PC-3 (cell line): ENCODE measurements around the gene ROCK1. TPM values are rescaled to one million over a fixed set of nuclear protein-coding genes. Genes with fewer than 3 reads are reported as not detected.

Experiments
- ATAC-seq: fragments of 200-7000 bp; cut with Tn5 transposase; 2 replicates; pipeline ENCODE4 v1.9.1; 2020; ENCODE audit warnings: mild to moderate bottlenecking, moderate library complexity
- BruUV-seq: library from RNA; stranded (reverse); fragments of 400-500 nt; replicated peaks from 2 replicates; lab custom pipeline; 2021; lab: Mats Ljungman, UMichigan
- CTCF ChIA-PET: fragments of 300-600 bp; sonication (Branson Sonifier 250); formaldehyde crosslinking; loops from one replicate; lab custom pipeline; 2022; ENCODE audit warnings: antibody characterized with exemption; lab: Charles Lee
- POLR2A ChIA-PET: fragments of 300-600 bp; sonication (Branson Sonifier 250); formaldehyde crosslinking; loops from one replicate; lab custom pipeline; 2022; ENCODE audit warnings: antibody characterized with exemption; ENCODE audit not compliant: unreplicated experiment; lab: Charles Lee
- DNase-seq: peaks from one replicate; pipeline ENCODE4 v3.0.0-alpha.2; 2015
- H2AFZ ChIP-seq: fragments of 300-600 bp; sonication (generic); 2 replicates; pipeline ENCODE4 v1.6.0; 2016; ENCODE audit warnings: antibody characterized with exemption, low read length
- H3F3A ChIP-seq: fragments of 300-600 bp; sonication (generic); one replicate; pipeline ENCODE4 v1.6.0; 2017; ENCODE audit warnings: antibody characterized with exemption, low read length, control low read depth, mild to moderate bottlenecking; ENCODE audit not compliant: unreplicated experiment
- H3K27ac ChIP-seq: fragments of 300-600 bp; sonication (generic); 2 replicates; pipeline ENCODE4 v1.5.1; 2016; ENCODE audit warnings: mild to moderate bottlenecking, low read length
- H3K27me3 ChIP-seq: fragments of 300-600 bp; sonication (generic); 2 replicates; pipeline ENCODE4 v1.6.1; 2016; ENCODE audit warnings: low read length, mixed read lengths
- H3K36me3 ChIP-seq: fragments of 300-600 bp; sonication (generic); 2 replicates; pipeline ENCODE4 v1.6.1; 2016; ENCODE audit warnings: low read depth, mixed run types, low read length, mixed read lengths
- H3K4me1 ChIP-seq: fragments of 300-600 bp; sonication (generic); 2 replicates; pipeline ENCODE4 v1.5.1; 2016; ENCODE audit warnings: low read length; ENCODE audit not compliant: insufficient read depth
- H3K4me2 ChIP-seq: fragments of 300-600 bp; sonication (generic); 2 replicates; pipeline ENCODE4 v1.6.0; 2016; ENCODE audit warnings: low read length
- H3K4me3 ChIP-seq: fragments of 300-600 bp; sonication (generic); 2 replicates; pipeline ENCODE4 v1.5.1; 2016; ENCODE audit warnings: mild to moderate bottlenecking, low read length, mixed read lengths
- H3K79me2 ChIP-seq: fragments of 300-600 bp; sonication (generic); 2 replicates; pipeline ENCODE4 v1.6.1; 2017; ENCODE audit warnings: low read length, mixed read lengths
- H3K9ac ChIP-seq: fragments of 300-600 bp; sonication (generic); 2 replicates; pipeline ENCODE4 v1.6.0; 2016; ENCODE audit warnings: mild to moderate bottlenecking, low read length
- H3K9me2 ChIP-seq: fragments of 300-600 bp; sonication (generic); replicated peaks from 2 replicates; pipeline ENCODE4 v1.6.1; 2016; ENCODE audit warnings: mixed run types, low read length, mixed read lengths
- H3K9me3 ChIP-seq: fragments of 300-600 bp; sonication (generic); 2 replicates; pipeline ENCODE4 v1.6.1; 2016; ENCODE audit warnings: low read length, mixed read lengths
- H4K20me1 ChIP-seq: fragments of 300-600 bp; sonication (generic); 2 replicates; pipeline ENCODE4 v1.6.1; 2016; ENCODE audit warnings: low read length, mixed read lengths
- CTCF ChIP-seq: fragments of 300-600 bp; sonication (generic); conservative IDR thresholded peaks from 2 replicates; pipeline ENCODE4 v1.5.1; 2017; ENCODE audit warnings: antibody characterized with exemption, low read depth, mild to moderate bottlenecking, low read length
- EZH2 ChIP-seq: fragments of 300-600 bp; sonication (generic); IDR thresholded peaks from one replicate; pipeline ENCODE4 v1.6.1; 2017; ENCODE audit warnings: antibody characterized with exemption, mild to moderate bottlenecking, low read length; ENCODE audit not compliant: unreplicated experiment
- EZH2phosphoT487 ChIP-seq: fragments of 300-600 bp; sonication (generic); IDR thresholded peaks from 2 replicates; pipeline ENCODE4 v1.6.1; 2018; ENCODE audit warnings: mild to moderate bottlenecking, antibody characterized with exemption, low read length, borderline replicate concordance
- intact Hi-C: fragments of 100-400 bp; cut with micrococcal nuclease; formaldehyde crosslinking; loops from 2 replicates; pipeline ENCODE4 v1.9.0; 2023
- total RNA-seq: library from RNA; depleted of rRNA; stranded (reverse); fragments of >200 nt; gene quantifications from 2 replicates; pipeline ENCODE4 v1.2.3, GENCODE V29; 2014

The ROCK1 gene
- total RNA-seq, 1 experiment from 2014 or later: 22.2 TPM

GRCh38 chr18:21071071-21071470, 40.5 kb downstream of the ROCK1 start:
- ChIA-PET POLR2A (no interaction called here), CTCF (no interaction called here)
- intact Hi-C loops: loop anchor here (2.0 to 5.0 kb wide), 2 partner anchors 14 to 41 kb away; partner anchors contain the start of gene ROCK1
- no peak overlapping the region for H3K9ac ChIP-seq
- H3K9me3 ChIP-seq: no peaks in the 10 kb centered on the region
- H3K27me3 ChIP-seq: no peaks in the 10 kb centered on the region
- peaks cover 9% of the 10 kb centered on the region for H3F3A ChIP-seq
- no TSS peak for BruUV-seq
- H3K79me2 ChIP-seq: peaks cover 55% of the 10 kb centered on the region
- H3K36me3 ChIP-seq: peaks cover 11% of the 10 kb centered on the region
- H3K4me2 ChIP-seq: no peak overlapping the region
- H3K27ac ChIP-seq: no peak overlapping the region
- H3K4me1 ChIP-seq: peaks cover 22% of the 10 kb centered on the region
- no peak overlapping the region for H2AFZ ChIP-seq
- ATAC-seq: no peak
- peaks cover 19% of the 10 kb centered on the region for H4K20me1 ChIP-seq
- no peaks in the 10 kb centered on the region for H3K9me2 ChIP-seq
- H3K4me3 ChIP-seq: no peak overlapping the region
- DNase-seq: no peak
- no peak for TF ChIP-seq EZH2
- TF ChIP-seq EZH2phosphoT487: no peak

GRCh38 chr18:21069468-21069867, 42.1 kb downstream of the ROCK1 start:
- no peak overlapping the region for H2AFZ ChIP-seq
- ChIA-PET CTCF (no interaction called here), POLR2A (interaction anchor here (0.7 kb wide), 1 partner anchor 10 kb away, joined by 3 read pairs; no protein-coding TSS in a partner anchor)
- H3K4me3 ChIP-seq: no peak overlapping the region
- H3K27ac ChIP-seq: no peak overlapping the region
- H3K27me3 ChIP-seq: no peaks in the 10 kb centered on the region
- H3F3A ChIP-seq: peaks cover 2% of the 10 kb centered on the region
- peaks cover 15% of the 10 kb centered on the region for H4K20me1 ChIP-seq
- DNase-seq (no peak), ATAC-seq (no peak)
- peaks cover 42% of the 10 kb centered on the region for H3K79me2 ChIP-seq
- H3K9ac ChIP-seq: no peak overlapping the region
- TF ChIP-seq CTCF (no peak), EZH2phosphoT487 (no peak), EZH2 (no peak)
- H3K4me2 ChIP-seq: no peak overlapping the region
- H3K9me3 ChIP-seq: no peaks in the 10 kb centered on the region
- H3K9me2 ChIP-seq: no peaks in the 10 kb centered on the region
- H3K4me1 ChIP-seq: peaks cover 10% of the 10 kb centered on the region
- intact Hi-C loops: no loop called here
- no TSS peak for BruUV-seq
- H3K36me3 ChIP-seq: peaks cover 11% of the 10 kb centered on the region

- Histone ChIP-seq H4K20me1 (no peaks in the 10 kb centered on the region), H3F3A (no peaks in the 10 kb centered on the region), H3K9ac (no peak overlapping the region), H3K79me2 (0 out of 2 replicates have a peak, but pooled peaks cover 8% of the 10 kb centered on the region), H3K27me3 (no peaks in the 10 kb centered on the region), H2AFZ (no peak overlapping the region), H3K4me2 (no peak overlapping the region), H3K36me3 (peaks cover 11% of the 10 kb centered on the region), H3K27ac (no peak overlapping the region), H3K9me3 (no peaks in the 10 kb centered on the region), H3K4me3 (no peak overlapping the region), H3K9me2 (no peaks in the 10 kb centered on the region), H3K4me1 (no peaks in the 10 kb centered on the region)
- CTCF ChIA-PET: no interaction called here
- DNase-seq (no peak), ATAC-seq (no peak)
- intact Hi-C loops: loop anchor here (5.0 kb wide), 1 partner anchor 43 kb away; no protein-coding TSS in a partner anchor
- POLR2A ChIA-PET: no interaction called here
- no peak for TF ChIP-seq EZH2
- TF ChIP-seq CTCF: no peak
- no peak for TF ChIP-seq EZH2phosphoT487
- no TSS peak for BruUV-seq
Observed at GRCh38 chr18:21064347-21064746, 47.3 kb downstream of the ROCK1 start.
